Measurements from ENCODE around the gene PCF11.

DNA sequence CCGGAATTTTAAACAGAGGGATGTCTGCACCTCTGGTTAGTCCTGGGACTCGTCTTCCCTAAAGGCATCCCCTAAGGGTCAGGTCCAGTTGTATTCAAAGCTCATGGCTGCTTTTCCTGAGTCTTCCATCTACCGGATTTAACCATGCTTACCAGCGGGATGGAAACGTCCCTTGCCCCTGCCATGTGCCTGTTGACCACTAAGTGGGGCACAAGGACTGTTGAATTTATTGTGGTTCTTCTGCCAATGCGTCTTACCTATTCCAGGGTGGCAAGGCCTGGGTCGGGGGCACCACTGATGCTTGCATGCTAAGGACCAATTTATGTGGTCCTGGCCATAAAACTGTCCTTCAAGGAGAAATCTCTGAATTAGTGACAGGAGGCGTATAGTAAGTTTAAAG lies 62.2 kb downstream of the PCF11 start:
- TF ChIP-seq, protein P1, sequence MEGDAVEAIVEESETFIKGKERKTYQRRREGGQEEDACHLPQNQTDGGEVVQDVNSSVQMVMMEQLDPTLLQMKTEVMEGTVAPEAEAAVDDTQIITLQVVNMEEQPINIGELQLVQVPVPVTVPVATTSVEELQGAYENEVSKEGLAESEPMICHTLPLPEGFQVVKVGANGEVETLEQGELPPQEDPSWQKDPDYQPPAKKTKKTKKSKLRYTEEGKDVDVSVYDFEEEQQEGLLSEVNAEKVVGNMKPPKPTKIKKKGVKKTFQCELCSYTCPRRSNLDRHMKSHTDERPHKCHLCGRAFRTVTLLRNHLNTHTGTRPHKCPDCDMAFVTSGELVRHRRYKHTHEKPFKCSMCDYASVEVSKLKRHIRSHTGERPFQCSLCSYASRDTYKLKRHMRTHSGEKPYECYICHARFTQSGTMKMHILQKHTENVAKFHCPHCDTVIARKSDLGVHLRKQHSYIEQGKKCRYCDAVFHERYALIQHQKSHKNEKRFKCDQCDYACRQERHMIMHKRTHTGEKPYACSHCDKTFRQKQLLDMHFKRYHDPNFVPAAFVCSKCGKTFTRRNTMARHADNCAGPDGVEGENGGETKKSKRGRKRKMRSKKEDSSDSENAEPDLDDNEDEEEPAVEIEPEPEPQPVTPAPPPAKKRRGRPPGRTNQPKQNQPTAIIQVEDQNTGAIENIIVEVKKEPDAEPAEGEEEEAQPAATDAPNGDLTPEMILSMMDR (conservative IDR thresholded peaks at IDR 0.05; ENCODE audit: low read length): peak; percentile 52
- TF ChIP-seq EZH2phosphoT487 (IDR thresholded peaks at IDR 0.05; ENCODE audit: borderline replicate concordance, low read depth, low read length): no peak
